ENCODE measurements around the gene CITED4.

- TF ChIP-seq POLR2A (IDR thresholded peaks at IDR 0.05) (no peak), CTCF (IDR thresholded peaks at IDR 0.05) (no peak)
Observed at GRCh38 chr1:40911105-40911504, 48.9 kb upstream of the CITED4 start.
